Measurements from ENCODE around the gene TCERG1L. TPM values are rescaled to one million over a fixed set of nuclear protein-coding genes. Genes with fewer than 3 reads are reported as not detected.
A peak's percentile ranks its signal among the peaks of the same experiment; 100 is the strongest.

Gene TCERG1L
- total and polyA plus RNA-seq, 8 donors, result 0.18 TPM; not detected in 7

DNA sequence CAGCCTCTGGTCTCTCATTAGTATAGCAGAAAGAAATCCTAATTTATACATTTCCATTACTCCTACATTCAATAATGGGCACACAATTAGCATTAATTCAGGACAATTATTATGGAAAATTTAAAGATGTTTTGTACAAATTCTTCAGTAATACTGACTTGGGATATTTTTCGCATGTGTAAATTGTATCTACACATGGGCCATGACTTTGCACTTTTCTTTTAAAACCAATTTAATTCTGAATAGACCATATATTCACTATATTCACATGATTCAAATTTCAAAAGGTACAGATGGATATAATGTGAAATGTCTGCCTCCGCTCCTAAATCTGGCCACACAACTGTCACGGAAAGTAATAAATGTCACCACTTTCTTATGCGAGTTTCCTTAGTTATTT, 123.0 kb downstream of the TCERG1L start:
- Histone ChIP-seq H3K27me3 (peaks cover 0 to 14% (median 0%) of the 10 kb centered on the region in 3 donors), H3K9me3 (peaks cover 0 to 4% (median under 1%) of the 10 kb centered on the region in 4 donors), H3K36me3 (no peaks in the 10 kb centered on the region), H3K4me3 (no peak overlapping the region), H3K27ac (no peak overlapping the region), H3K4me1 (no peaks in the 10 kb centered on the region)
- WGBS, 5 donors, result 90 to 94% (median 93%) methylated on average over 4 of the region's 4 CpGs
- intact Hi-C loops (cut with DNase I; ENCODE audit: low total_unique reads), result no loop called here
- DNase-seq, result no peak
- TF ChIP-seq POLR2AphosphoS5 (IDR thresholded peaks at IDR 0.05) (no peak), EP300 (IDR thresholded peaks at IDR 0.05) (no peak), POLR2A (IDR thresholded peaks at IDR 0.05) (no peak)
- TF ChIP-seq, protein P1, sequence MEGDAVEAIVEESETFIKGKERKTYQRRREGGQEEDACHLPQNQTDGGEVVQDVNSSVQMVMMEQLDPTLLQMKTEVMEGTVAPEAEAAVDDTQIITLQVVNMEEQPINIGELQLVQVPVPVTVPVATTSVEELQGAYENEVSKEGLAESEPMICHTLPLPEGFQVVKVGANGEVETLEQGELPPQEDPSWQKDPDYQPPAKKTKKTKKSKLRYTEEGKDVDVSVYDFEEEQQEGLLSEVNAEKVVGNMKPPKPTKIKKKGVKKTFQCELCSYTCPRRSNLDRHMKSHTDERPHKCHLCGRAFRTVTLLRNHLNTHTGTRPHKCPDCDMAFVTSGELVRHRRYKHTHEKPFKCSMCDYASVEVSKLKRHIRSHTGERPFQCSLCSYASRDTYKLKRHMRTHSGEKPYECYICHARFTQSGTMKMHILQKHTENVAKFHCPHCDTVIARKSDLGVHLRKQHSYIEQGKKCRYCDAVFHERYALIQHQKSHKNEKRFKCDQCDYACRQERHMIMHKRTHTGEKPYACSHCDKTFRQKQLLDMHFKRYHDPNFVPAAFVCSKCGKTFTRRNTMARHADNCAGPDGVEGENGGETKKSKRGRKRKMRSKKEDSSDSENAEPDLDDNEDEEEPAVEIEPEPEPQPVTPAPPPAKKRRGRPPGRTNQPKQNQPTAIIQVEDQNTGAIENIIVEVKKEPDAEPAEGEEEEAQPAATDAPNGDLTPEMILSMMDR (IDR thresholded peaks at IDR 0.05), result no peak

DNA sequence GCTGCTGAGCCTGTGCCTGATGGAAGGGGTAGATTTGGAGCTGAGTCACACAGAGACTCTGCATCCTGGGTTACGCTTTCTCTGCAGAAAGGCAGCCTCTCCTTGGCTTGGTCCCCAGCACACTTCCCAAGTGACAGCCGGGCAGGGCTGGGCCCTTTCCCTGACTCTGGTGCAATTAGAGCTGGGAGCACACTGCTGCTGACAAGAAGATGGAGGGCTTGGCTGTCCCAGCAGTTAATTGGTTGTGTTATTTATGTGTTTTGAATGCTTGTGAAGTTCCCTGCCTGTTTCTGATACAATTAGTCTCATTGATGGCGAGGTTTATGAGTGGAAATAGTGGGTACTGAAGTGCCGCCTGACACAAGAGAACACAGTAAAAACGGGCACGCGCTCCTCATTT, 123.6 kb downstream of the TCERG1L start:
- Histone ChIP-seq H3K4me1 (no peaks in the 10 kb centered on the region), H3K9me3 (no peaks in the 10 kb centered on the region), H3K36me3 (no peaks in the 10 kb centered on the region), H3K27ac (no peak overlapping the region), H3K27me3 (peaks cover 0 to 14% (median 0%) of the 10 kb centered on the region in 3 donors), H3K4me3 (no peak overlapping the region)
- no peak for TF ChIP-seq POLR2A (IDR thresholded peaks at IDR 0.05)
- intact Hi-C loops (cut with DNase I; ENCODE audit: low total_unique reads), result no loop called here
- 75 to 85% (median 80%) methylated on average over 7 of the region's 7 CpGs for WGBS, 5 donors
- DNase-seq, result no peak

DNA sequence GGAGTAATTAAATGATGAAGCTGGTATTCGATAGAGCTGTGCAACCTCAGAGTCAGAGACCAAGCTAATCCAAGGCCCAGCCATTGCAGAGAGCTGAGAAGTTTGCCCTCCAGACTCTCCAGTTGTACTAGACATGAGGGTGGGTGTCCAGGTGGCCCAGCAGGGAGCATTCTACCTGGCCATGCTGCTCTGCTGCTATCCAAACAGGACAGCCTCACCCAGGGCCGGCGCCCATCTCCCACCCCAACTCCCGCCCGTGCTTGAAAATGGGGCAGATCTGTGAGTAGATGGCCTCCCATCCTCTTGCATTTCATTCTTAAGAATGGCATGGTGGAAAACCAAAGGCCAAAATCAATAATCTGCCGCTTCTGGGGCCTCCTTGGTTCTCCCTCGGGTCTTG, 124.2 kb downstream of the TCERG1L start:
- 61 to 82% (median 78%) methylated on average over 5 to 7 of the region's 7 CpGs for WGBS, 5 donors
- DNase-seq, result no peak

DNA sequence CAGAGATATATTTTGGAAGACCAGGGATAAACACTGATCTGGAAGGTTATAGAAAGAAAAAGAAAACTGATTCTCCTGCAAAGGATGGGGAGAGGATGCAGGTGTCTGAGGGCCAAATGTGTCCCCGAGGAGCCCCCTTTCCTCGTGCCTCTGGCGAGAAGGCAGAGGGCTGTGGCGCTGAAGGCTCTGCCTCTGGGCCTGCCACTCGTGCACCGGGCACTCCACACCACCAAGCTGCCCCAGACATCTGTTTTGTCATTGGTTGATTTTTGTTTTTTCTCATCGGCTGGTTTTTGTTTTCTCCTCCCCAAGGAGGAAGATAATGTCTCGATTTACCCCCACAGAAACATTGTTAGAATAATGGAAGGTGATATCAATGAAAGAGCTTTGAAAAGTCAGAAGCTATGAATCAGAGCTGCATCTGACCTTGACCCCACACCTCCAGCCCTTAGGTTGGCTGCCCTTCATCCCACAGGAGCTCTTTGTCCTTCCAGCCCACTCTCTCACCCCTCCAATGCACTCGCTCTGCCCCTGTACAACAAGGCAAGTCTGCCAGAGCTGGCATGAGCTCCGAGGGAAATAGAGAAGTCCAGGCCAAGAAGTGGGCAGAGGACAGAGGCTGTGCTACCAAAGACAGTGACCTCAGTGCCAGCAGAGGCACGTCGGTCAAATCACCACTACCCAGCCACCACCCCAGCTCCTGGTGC, 124.8 kb downstream of the TCERG1L start:
- Histone ChIP-seq H3K4me3 (no peak overlapping the region), H3K27ac (no peak overlapping the region), H3K4me1 (no peaks in the 10 kb centered on the region), H3K27me3 (peaks cover 0 to 14% (median 0%) of the 10 kb centered on the region in 3 donors), H3K36me3 (no peaks in the 10 kb centered on the region), H3K9me3 (no peaks in the 10 kb centered on the region)
- intact Hi-C loops (cut with DNase I; ENCODE audit: low total_unique reads), result no loop called here
- DNase-seq, result peak in 1 of 2 donors; percentile 22
- 83 to 87% (median 84%) methylated on average over 12 of the region's 12 CpGs for WGBS, 5 donors
- TF ChIP-seq POLR2A (IDR thresholded peaks at IDR 0.05) (no peak), POLR2AphosphoS5 (IDR thresholded peaks at IDR 0.05) (no peak), EP300 (IDR thresholded peaks at IDR 0.05) (no peak)
- TF ChIP-seq, protein P1 (IDR thresholded peaks at IDR 0.05), result no peak

More for the DNA sequence above, 124.2 kb downstream of the TCERG1L start:
- H3K27me3 ChIP-seq, result peaks cover 0 to 14% (median 0%) of the 10 kb centered on the region in 3 donors
- H3K4me1 ChIP-seq, result no peaks in the 10 kb centered on the region
- intact Hi-C loops (cut with DNase I; ENCODE audit: low total_unique reads), result no loop called here
- no peak overlapping the region for H3K27ac ChIP-seq
- H3K36me3 ChIP-seq, result no peaks in the 10 kb centered on the region
- no peak overlapping the region for H3K4me3 ChIP-seq
- no peaks in the 10 kb centered on the region for H3K9me3 ChIP-seq
- TF ChIP-seq POLR2AphosphoS5 (IDR thresholded peaks at IDR 0.05) (no peak), EP300 (IDR thresholded peaks at IDR 0.05) (no peak), POLR2A (IDR thresholded peaks at IDR 0.05) (no peak)
- TF ChIP-seq, protein P1 (IDR thresholded peaks at IDR 0.05), result no peak

DNA sequence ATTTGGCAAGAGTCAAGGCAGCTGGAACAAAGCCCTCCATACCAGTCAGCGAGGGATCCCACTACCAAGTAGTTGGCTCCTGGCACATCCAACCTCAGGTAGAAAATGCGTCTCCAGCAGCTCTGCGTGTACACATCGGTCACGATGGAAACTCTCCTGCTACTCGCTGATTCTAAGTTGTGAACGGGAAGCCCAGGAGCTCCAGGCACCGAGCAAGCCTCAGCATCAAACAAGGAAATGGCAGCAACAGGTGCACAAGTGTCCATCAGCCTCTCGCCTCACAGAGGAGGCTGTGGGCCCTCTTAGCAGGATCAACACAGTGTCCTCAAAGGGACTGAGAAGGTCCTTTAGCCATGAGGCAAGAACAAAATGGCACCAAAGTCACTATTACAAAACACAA, 127.0 kb downstream of the TCERG1L start:
- Histone ChIP-seq H3K36me3 (no peaks in the 10 kb centered on the region), H3K4me3 (no peak overlapping the region), H3K27ac (no peak overlapping the region), H3K4me1 (peaks cover 0 to under 1% (median 0%) of the 10 kb centered on the region in 4 donors), H3K9me3 (no peaks in the 10 kb centered on the region), H3K27me3 (peaks cover 0 to 30% (median 0%) of the 10 kb centered on the region in 3 donors)
- no peak for DNase-seq
- TF ChIP-seq EP300 (IDR thresholded peaks at IDR 0.05) (no peak), POLR2AphosphoS5 (IDR thresholded peaks at IDR 0.05) (no peak), POLR2A (IDR thresholded peaks at IDR 0.05) (no peak)
- TF ChIP-seq, protein P1 (IDR thresholded peaks at IDR 0.05), result no peak
- 85 to 93% (median 91%) methylated on average over 9 of the region's 9 CpGs for WGBS, 5 donors
- intact Hi-C loops (cut with DNase I; ENCODE audit: low total_unique reads), result no loop called here

Measured in stomach (tissue), 9 donors.